ENCODE data around the gene RNASET2. TPM values are rescaled to one million over a fixed set of nuclear protein-coding genes. Genes with fewer than 3 reads are reported as not detected.

RNASET2 gene
- total and polyA plus RNA-seq, 2 of the 13 experiments (the other 11 are each of a cell fraction or from before 2014, with no cell fraction given): 44.6 to 597 TPM

DNA sequence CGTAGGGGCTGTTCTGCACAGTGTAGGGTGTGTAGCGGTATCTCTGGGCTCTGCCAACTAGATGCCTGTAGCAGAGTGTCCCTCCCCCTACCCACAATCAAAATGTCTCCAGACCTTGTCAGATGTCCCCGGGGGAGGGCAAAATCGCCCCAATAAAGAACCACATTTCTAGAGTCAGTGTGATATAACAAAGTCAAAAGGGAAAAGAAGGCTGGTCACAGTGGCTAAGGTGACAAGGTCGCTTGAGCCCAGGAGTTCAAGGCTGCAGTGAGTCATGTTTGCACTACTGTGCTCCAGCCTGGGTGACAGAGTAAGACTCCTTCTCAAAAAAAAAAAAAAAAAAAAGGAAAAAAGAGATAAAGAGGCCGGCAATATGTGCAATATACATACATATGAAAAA is 31.1 kb upstream of the RNASET2 start (continued):
- TF ChIP-seq ZNF879 (CRISPR knock-in tag; IDR thresholded peaks at IDR 0.05): no peak
- TF ChIP-seq NR2F1 (CRISPR knock-in tag; IDR thresholded peaks at IDR 0.05): peak; percentile 44 to 69; a peak in 2 of 4 replicates
- TF ChIP-seq, protein P1, sequence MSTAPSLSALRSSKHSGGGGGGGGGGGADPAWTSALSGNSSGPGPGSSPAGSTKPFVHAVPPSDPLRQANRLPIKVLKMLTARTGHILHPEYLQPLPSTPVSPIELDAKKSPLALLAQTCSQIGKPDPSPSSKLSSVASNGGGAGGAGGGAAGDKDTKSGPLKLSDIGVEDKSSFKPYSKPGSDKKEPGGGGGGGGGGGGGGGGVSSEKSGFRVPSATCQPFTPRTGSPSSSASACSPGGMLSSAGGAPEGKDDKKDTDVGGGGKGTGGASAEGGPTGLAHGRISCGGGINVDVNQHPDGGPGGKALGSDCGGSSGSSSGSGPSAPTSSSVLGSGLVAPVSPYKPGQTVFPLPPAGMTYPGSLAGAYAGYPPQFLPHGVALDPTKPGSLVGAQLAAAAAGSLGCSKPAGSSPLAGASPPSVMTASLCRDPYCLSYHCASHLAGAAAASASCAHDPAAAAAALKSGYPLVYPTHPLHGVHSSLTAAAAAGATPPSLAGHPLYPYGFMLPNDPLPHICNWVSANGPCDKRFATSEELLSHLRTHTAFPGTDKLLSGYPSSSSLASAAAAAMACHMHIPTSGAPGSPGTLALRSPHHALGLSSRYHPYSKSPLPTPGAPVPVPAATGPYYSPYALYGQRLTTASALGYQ (CRISPR knock-in tag; IDR thresholded peaks at IDR 0.05): no peak
- TF ChIP-seq MIER2 (CRISPR knock-in tag; IDR thresholded peaks at IDR 0.05): no peak
- TF ChIP-seq POGZ (CRISPR knock-in tag; IDR thresholded peaks at IDR 0.05): 0 out of 2 replicates have a peak, but pooled peaks have one; percentile 13
- TF ChIP-seq, protein P2, sequence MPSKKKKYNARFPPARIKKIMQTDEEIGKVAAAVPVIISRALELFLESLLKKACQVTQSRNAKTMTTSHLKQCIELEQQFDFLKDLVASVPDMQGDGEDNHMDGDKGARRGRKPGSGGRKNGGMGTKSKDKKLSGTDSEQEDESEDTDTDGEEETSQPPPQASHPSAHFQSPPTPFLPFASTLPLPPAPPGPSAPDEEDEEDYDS (CRISPR knock-in tag; IDR thresholded peaks at IDR 0.05): no peak
- TF ChIP-seq, protein P3, sequence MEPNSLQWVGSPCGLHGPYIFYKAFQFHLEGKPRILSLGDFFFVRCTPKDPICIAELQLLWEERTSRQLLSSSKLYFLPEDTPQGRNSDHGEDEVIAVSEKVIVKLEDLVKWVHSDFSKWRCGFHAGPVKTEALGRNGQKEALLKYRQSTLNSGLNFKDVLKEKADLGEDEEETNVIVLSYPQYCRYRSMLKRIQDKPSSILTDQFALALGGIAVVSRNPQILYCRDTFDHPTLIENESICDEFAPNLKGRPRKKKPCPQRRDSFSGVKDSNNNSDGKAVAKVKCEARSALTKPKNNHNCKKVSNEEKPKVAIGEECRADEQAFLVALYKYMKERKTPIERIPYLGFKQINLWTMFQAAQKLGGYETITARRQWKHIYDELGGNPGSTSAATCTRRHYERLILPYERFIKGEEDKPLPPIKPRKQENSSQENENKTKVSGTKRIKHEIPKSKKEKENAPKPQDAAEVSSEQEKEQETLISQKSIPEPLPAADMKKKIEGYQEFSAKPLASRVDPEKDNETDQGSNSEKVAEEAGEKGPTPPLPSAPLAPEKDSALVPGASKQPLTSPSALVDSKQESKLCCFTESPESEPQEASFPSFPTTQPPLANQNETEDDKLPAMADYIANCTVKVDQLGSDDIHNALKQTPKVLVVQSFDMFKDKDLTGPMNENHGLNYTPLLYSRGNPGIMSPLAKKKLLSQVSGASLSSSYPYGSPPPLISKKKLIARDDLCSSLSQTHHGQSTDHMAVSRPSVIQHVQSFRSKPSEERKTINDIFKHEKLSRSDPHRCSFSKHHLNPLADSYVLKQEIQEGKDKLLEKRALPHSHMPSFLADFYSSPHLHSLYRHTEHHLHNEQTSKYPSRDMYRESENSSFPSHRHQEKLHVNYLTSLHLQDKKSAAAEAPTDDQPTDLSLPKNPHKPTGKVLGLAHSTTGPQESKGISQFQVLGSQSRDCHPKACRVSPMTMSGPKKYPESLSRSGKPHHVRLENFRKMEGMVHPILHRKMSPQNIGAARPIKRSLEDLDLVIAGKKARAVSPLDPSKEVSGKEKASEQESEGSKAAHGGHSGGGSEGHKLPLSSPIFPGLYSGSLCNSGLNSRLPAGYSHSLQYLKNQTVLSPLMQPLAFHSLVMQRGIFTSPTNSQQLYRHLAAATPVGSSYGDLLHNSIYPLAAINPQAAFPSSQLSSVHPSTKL (CRISPR knock-in tag; IDR thresholded peaks at IDR 0.05): 0 out of 2 replicates have a peak, but pooled peaks have one; percentile 36
- TF ChIP-seq ZNF446 (CRISPR knock-in tag; IDR thresholded peaks at IDR 0.05): no peak
- TF ChIP-seq, protein P4, sequence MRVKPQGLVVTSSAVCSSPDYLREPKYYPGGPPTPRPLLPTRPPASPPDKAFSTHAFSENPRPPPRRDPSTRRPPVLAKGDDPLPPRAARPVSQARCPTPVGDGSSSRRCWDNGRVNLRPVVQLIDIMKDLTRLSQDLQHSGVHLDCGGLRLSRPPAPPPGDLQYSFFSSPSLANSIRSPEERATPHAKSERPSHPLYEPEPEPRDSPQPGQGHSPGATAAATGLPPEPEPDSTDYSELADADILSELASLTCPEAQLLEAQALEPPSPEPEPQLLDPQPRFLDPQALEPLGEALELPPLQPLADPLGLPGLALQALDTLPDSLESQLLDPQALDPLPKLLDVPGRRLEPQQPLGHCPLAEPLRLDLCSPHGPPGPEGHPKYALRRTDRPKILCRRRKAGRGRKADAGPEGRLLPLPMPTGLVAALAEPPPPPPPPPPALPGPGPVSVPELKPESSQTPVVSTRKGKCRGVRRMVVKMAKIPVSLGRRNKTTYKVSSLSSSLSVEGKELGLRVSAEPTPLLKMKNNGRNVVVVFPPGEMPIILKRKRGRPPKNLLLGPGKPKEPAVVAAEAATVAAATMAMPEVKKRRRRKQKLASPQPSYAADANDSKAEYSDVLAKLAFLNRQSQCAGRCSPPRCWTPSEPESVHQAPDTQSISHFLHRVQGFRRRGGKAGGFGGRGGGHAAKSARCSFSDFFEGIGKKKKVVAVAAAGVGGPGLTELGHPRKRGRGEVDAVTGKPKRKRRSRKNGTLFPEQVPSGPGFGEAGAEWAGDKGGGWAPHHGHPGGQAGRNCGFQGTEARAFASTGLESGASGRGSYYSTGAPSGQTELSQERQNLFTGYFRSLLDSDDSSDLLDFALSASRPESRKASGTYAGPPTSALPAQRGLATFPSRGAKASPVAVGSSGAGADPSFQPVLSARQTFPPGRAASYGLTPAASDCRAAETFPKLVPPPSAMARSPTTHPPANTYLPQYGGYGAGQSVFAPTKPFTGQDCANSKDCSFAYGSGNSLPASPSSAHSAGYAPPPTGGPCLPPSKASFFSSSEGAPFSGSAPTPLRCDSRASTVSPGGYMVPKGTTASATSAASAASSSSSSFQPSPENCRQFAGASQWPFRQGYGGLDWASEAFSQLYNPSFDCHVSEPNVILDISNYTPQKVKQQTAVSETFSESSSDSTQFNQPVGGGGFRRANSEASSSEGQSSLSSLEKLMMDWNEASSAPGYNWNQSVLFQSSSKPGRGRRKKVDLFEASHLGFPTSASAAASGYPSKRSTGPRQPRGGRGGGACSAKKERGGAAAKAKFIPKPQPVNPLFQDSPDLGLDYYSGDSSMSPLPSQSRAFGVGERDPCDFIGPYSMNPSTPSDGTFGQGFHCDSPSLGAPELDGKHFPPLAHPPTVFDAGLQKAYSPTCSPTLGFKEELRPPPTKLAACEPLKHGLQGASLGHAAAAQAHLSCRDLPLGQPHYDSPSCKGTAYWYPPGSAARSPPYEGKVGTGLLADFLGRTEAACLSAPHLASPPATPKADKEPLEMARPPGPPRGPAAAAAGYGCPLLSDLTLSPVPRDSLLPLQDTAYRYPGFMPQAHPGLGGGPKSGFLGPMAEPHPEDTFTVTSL (CRISPR knock-in tag; IDR thresholded peaks at IDR 0.05; ENCODE audit: borderline replicate concordance): no peak
- TF ChIP-seq ZNF598 (CRISPR knock-in tag; IDR thresholded peaks at IDR 0.05; ENCODE audit: borderline replicate concordance): no peak
- no peak for TF ChIP-seq KDM3A (CRISPR knock-in tag; IDR thresholded peaks at IDR 0.05; ENCODE audit: low read depth)
- no peak for TF ChIP-seq ZFP41 (CRISPR knock-in tag; IDR thresholded peaks at IDR 0.05; ENCODE audit: borderline replicate concordance)
- no peak for TF ChIP-seq ERF (CRISPR knock-in tag; IDR thresholded peaks at IDR 0.05)
- TF ChIP-seq ZMYM4 (CRISPR knock-in tag; IDR thresholded peaks at IDR 0.05): peak; percentile 31; the same call in 1 of the 2 replicates
- TF ChIP-seq NFE2L2 (IDR thresholded peaks at IDR 0.05; ENCODE audit: low read length): no peak

Measured in HepG2 (cell line).